T-cell (primary cell): ENCODE measurements around the gene CSK. TPM values are rescaled to one million over a fixed set of nuclear protein-coding genes. Genes with fewer than 3 reads are reported as not detected.

Experiments used
- ATAC-seq, 4 experiments: fragments of 200-7000 bp in 3 of 4; fragments of 150-1000 bp in 1 of 4; cut with Tn5 transposase; replicated peaks in 1 of 4; 1 replicate in 3 of 4; 2 replicates in 1 of 4; pipeline ENCODE4 v1.10.0; 2021; ENCODE audit warnings: moderate library complexity in 3 of 4, mild to moderate bottlenecking in 2 of 4, moderate number of reproducible peaks in 1 of 4
- CTCF ChIA-PET, 2 donors: fragments of 300-600 bp; sonication (Branson Sonifier 250); formaldehyde crosslinking; loops; one replicate each; lab custom pipeline; 2022; ENCODE audit warnings: antibody characterized with exemption in 2 of 2; lab: Charles Lee
- POLR2A ChIA-PET, 2 donors: fragments of 300-600 bp; sonication (Branson Sonifier 250); formaldehyde crosslinking; loops; one replicate each; lab custom pipeline; 2022; ENCODE audit warnings: antibody characterized with exemption in 2 of 2; lab: Charles Lee
- DNase-seq, 35 experiments: peaks; one replicate each; pipeline versions ENCODE4 v3.0.0 to v3.0.0-alpha.2; 2013 to 2023
- H3K27ac ChIP-seq: one replicate; pipeline ENCODE4 v1.5.1; 2013; ENCODE audit warnings: low read length
- H3K27me3 ChIP-seq, 2 experiments: replicated peaks in 1 of 2; 1 replicate in 1 of 2; 2 replicates in 1 of 2; pipeline versions ENCODE4 v1.6.1 to v1.7.0; 2013; ENCODE audit warnings: low read length in 1 of 2, mixed read lengths in 1 of 2; ENCODE audit not compliant: control insufficient read depth in 2 of 2, insufficient read depth in 2 of 2; ENCODE audit errors: extremely low read depth in 1 of 2
- H3K36me3 ChIP-seq, 2 donors: 1 replicate in 1 of 2; 2 replicates in 1 of 2; pipeline versions ENCODE4 v1.6.1 to v1.7.0; 2013; ENCODE audit warnings: low read length in 1 of 2; ENCODE audit not compliant: control insufficient read depth in 2 of 2, insufficient read depth in 1 of 2; ENCODE audit errors: extremely low read depth in 1 of 2
- H3K4me1 ChIP-seq, 2 experiments: 1 replicate in 1 of 2; 2 replicates in 1 of 2; pipeline versions ENCODE4 v1.6.1 to v1.7.0; 2013; ENCODE audit warnings: low read length in 2 of 2, mixed read lengths in 1 of 2; ENCODE audit not compliant: insufficient read depth in 2 of 2, control insufficient read depth in 1 of 2; ENCODE audit errors: extremely low read depth in 1 of 2
- H3K4me3 ChIP-seq, 2 donors: 1 replicate in 1 of 2; 2 replicates in 1 of 2; pipeline versions ENCODE4 v1.5.1 to v1.7.0; 2013; ENCODE audit warnings: mild to moderate bottlenecking in 2 of 2, low read length in 1 of 2, moderate library complexity in 1 of 2; ENCODE audit not compliant: control insufficient read depth in 1 of 2; ENCODE audit errors: extremely low read depth in 1 of 2
- H3K9me3 ChIP-seq: 2 replicates; pipeline ENCODE4 v1.7.0; 2013
- H3K27ac Mint-ChIP-seq, 2 donors: one replicate each; pipeline ENCODE4 v1.8.0; 2020 to 2021; ENCODE audit warnings: mild to moderate bottlenecking in 2 of 2, mixed read lengths in 2 of 2
- H3K27me3 Mint-ChIP-seq, 2 donors: one replicate each; pipeline ENCODE4 v1.8.0; 2021 to 2022; ENCODE audit warnings: mixed read lengths in 2 of 2
- H3K36me3 Mint-ChIP-seq: one replicate; pipeline ENCODE4 v1.8.0; 2021; ENCODE audit warnings: mixed read lengths
- H3K4me1 Mint-ChIP-seq, 3 donors: one replicate each; pipeline ENCODE4 v1.8.0; 2020 to 2022; ENCODE audit warnings: mixed read lengths in 3 of 3, mild to moderate bottlenecking in 1 of 3
- H3K4me3 Mint-ChIP-seq, 3 donors: one replicate each; pipeline ENCODE4 v1.8.0; 2020 to 2022; ENCODE audit warnings: mild to moderate bottlenecking in 3 of 3, mixed read lengths in 3 of 3, moderate library complexity in 3 of 3
- H3K9me3 Mint-ChIP-seq, 3 donors: one replicate each; pipeline ENCODE4 v1.8.0; 2020 to 2022; ENCODE audit warnings: mixed read lengths in 3 of 3
- WGBS: methylation state at CpG from one replicate; pipeline ENCODE4 v1.1.5; 2013; ENCODE audit warnings: missing lambda C conversion rate; ENCODE audit not compliant: insufficient coverage; 5-methylcytosine and 5-hydroxymethylcytosine counted together
- total RNA-seq, 35 experiments: library from RNA in 6 of 35; stranded (reverse) in 6 of 35; fragments of 120-200 nt in 1 of 35; gene quantifications; one replicate each; pipeline versions ENCODE4 v1.2.1 to v1.2.4 and lab custom pipeline; 2013 to 2026

CSK gene
- total RNA-seq, 5 donors from 2014 or later (not counting 1 experiment from before 2014, with no cell fraction given) = 198 to 296 (median 271) TPM

GRCh38 chr15:74773731-74774252, 8.1 kb upstream of the CSK start:
- WGBS = 69% methylated on average over 4 of the region's 5 CpGs
- DNase-seq (no peak), ATAC-seq (no peak)
- no peaks in the 10 kb centered on the region for H3K9me3 ChIP-seq
- Mint-ChIP-seq H3K27ac (peak overlapping the region; percentile 82 to 99), H3K27me3 (peaks cover 0 to under 1% of the 10 kb centered on the region in 2 donors), H3K4me1 (peaks cover 49 to 75% (median 61%) of the 10 kb centered on the region in 3 donors), H3K4me3 (no peak overlapping the region), H3K36me3 (no peaks in the 10 kb centered on the region), H3K9me3 (no peaks in the 10 kb centered on the region)
- no peak overlapping the region for H3K27ac ChIP-seq
- POLR2A ChIA-PET = interaction anchor here (0.6 to 1.1 kb wide), 3 partner anchors 16 to 140 kb away, joined by 4 to 5 read pairs (median 4); no protein-coding TSS in a partner anchor
- peaks cover 0 to 6% of the 10 kb centered on the region in 2 experiments for H3K27me3 ChIP-seq
- no peaks in the 10 kb centered on the region for H3K36me3 ChIP-seq
- CTCF ChIA-PET = interaction anchor here (1.6 to 6.4 kb wide), 5 partner anchors 14 to 141 kb away, joined by 5 to 139 read pairs (median 58); no protein-coding TSS in a partner anchor
- peaks cover 37 to 72% of the 10 kb centered on the region in 2 experiments for H3K4me1 ChIP-seq
- no peak overlapping the region for H3K4me3 ChIP-seq

GRCh38 chr15:74775132-74775562, 6.7 kb upstream of the CSK start:
- peaks cover 0 to 3% of the 10 kb centered on the region in 2 experiments for H3K27me3 ChIP-seq
- H3K27ac ChIP-seq = peak overlapping the region; percentile 11
- H3K27ac Mint-ChIP-seq = peak overlapping the region; percentile 99
- peaks cover 60 to 87% (median 74%) of the 10 kb centered on the region in 3 donors for H3K4me1 Mint-ChIP-seq
- no peaks in the 10 kb centered on the region for H3K27me3 Mint-ChIP-seq
- H3K4me3 Mint-ChIP-seq = peak overlapping the region in 1 of 3 donors; percentile 4
- H3K36me3 ChIP-seq = no peaks in the 10 kb centered on the region
- no peaks in the 10 kb centered on the region for H3K9me3 ChIP-seq
- ChIA-PET POLR2A (no interaction called here), CTCF (interaction anchor here (0.5 to 10.2 kb wide), 5 partner anchors 9 to 283 kb away, joined by 3 to 158 read pairs (median 7); no protein-coding TSS in a partner anchor)
- H3K9me3 Mint-ChIP-seq = no peaks in the 10 kb centered on the region
- 65% methylated on average over 2 of the region's 5 CpGs for WGBS
- H3K4me1 ChIP-seq = peaks cover 48 to 81% of the 10 kb centered on the region in 2 experiments
- H3K4me3 ChIP-seq = no peak overlapping the region
- ATAC-seq = no peak
- no peaks in the 10 kb centered on the region for H3K36me3 Mint-ChIP-seq
- no peak for DNase-seq

GRCh38 chr15:74775894-74776293, 6.0 kb upstream of the CSK start:
- Mint-ChIP-seq H3K4me3 (peak overlapping the region in 2 of 3 donors; percentile 4 to 25), H3K9me3 (no peaks in the 10 kb centered on the region), H3K27ac (peak overlapping the region; percentile 99), H3K4me1 (peaks cover 67 to 92% (median 80%) of the 10 kb centered on the region in 3 donors), H3K27me3 (no peaks in the 10 kb centered on the region), H3K36me3 (no peaks in the 10 kb centered on the region)
- no peak overlapping the region for H3K4me3 ChIP-seq
- CTCF ChIA-PET = interaction anchor here (0.6 to 10.2 kb wide), 4 partner anchors 11 to 158 kb away, joined by 5 to 158 read pairs (median 50); no protein-coding TSS in a partner anchor
- DNase-seq (no peak), ATAC-seq (no peak)
- H3K9me3 ChIP-seq = no peaks in the 10 kb centered on the region
- H3K36me3 ChIP-seq = no peaks in the 10 kb centered on the region
- no CpG with 5 or more reads among the region's 4 CpGs for WGBS
- H3K27ac ChIP-seq = peak overlapping the region; percentile 11
- H3K4me1 ChIP-seq = peaks cover 55 to 86% of the 10 kb centered on the region in 2 experiments
- POLR2A ChIA-PET = interaction anchor here in 1 of 2 donors (0.7 kb wide), 1 partner anchor 166 kb away, joined by 4 read pairs; no protein-coding TSS in a partner anchor
- H3K27me3 ChIP-seq = no peaks in the 10 kb centered on the region

GRCh38 chr15:74776821-74777768, 4.8 kb upstream of the CSK start:
- ChIA-PET POLR2A (interaction anchor here (0.6 to 1.8 kb wide), 6 partner anchors 10 to 1148 kb away, joined by 3 to 15 read pairs (median 6); no protein-coding TSS in a partner anchor), CTCF (interaction anchor here (0.8 to 10.2 kb wide), 13 partner anchors 8 to 236 kb away, joined by 3 to 158 read pairs (median 6); partner anchors contain the start of gene ARID3B (in 1 of the 2))
- Mint-ChIP-seq H3K27me3 (no peaks in the 10 kb centered on the region), H3K27ac (peak overlapping the region; percentile 99), H3K9me3 (no peaks in the 10 kb centered on the region), H3K36me3 (no peaks in the 10 kb centered on the region), H3K4me3 (peak overlapping the region; percentile 74 to 97 (median 75)), H3K4me1 (peaks cover 67 to 88% (median 78%) of the 10 kb centered on the region in 3 donors)
- Histone ChIP-seq H3K27me3 (no peaks in the 10 kb centered on the region), H3K27ac (peak overlapping the region; percentile 97), H3K4me1 (peaks cover 50 to 82% of the 10 kb centered on the region in 2 experiments), H3K9me3 (no peaks in the 10 kb centered on the region), H3K36me3 (no peaks in the 10 kb centered on the region), H3K4me3 (peak overlapping the region; percentile 15 to 30)
- 6% methylated on average over 9 of the region's 13 CpGs for WGBS
- peak in 30 of 35 experiments; percentile 39 to 88 (median 58) for DNase-seq
- ATAC-seq = peak; percentile 26 to 63 (median 36)

GRCh38 chr15:74777769-74778598, 3.9 kb upstream of the CSK start:
- 89% methylated on average over 4 of the region's 6 CpGs for WGBS
- no peaks in the 10 kb centered on the region for H3K36me3 ChIP-seq
- CTCF ChIA-PET = interaction anchor here (0.6 to 10.2 kb wide), 14 partner anchors 9 to 237 kb away, joined by 3 to 158 read pairs (median 5); partner anchors contain the start of gene ARID3B (in 1 of the 2)
- H3K4me3 ChIP-seq = peak overlapping the region in 1 of 2 donors; percentile 30
- Mint-ChIP-seq H3K36me3 (no peaks in the 10 kb centered on the region), H3K4me3 (peak overlapping the region; percentile 74 to 97 (median 75)), H3K27ac (peak overlapping the region; percentile 99), H3K9me3 (no peaks in the 10 kb centered on the region), H3K4me1 (peaks cover 67 to 83% (median 78%) of the 10 kb centered on the region in 3 donors), H3K27me3 (no peaks in the 10 kb centered on the region)
- H3K27me3 ChIP-seq = no peaks in the 10 kb centered on the region
- no peak for ATAC-seq
- H3K9me3 ChIP-seq = no peaks in the 10 kb centered on the region
- H3K27ac ChIP-seq = peak overlapping the region; percentile 97
- H3K4me1 ChIP-seq = peaks cover 50 to 82% of the 10 kb centered on the region in 2 experiments
- POLR2A ChIA-PET = interaction anchor here (0.6 to 1.8 kb wide), 7 partner anchors 9 to 1147 kb away, joined by 3 to 15 read pairs (median 5); no protein-coding TSS in a partner anchor
- peak in 1 of 35 experiments; percentile 24 for DNase-seq
